GM12878 (cell line): ENCODE measurements around the gene SPI1. TPM values are rescaled to one million over a fixed set of nuclear protein-coding genes. Genes with fewer than 3 reads are reported as not detected.

Experiments used
- ATAC-seq: fragments of 200-7000 bp; cut with Tn5 transposase; 3 replicates; pipeline ENCODE4 v1.9.1; 2020; ENCODE audit warnings: mild to moderate bottlenecking, moderate library complexity
- BruUV-seq: library from RNA; stranded (reverse); fragments of 400-500 nt; replicated peaks from 2 replicates; lab custom pipeline; 2021; lab: Mats Ljungman, UMichigan
- CTCF ChIA-PET: fragments of 300-600 bp; sonication (Branson Sonifier 250); formaldehyde crosslinking; extraction: SDS; loops from one replicate; lab custom pipeline; 2021; ENCODE audit warnings: inconsistent platforms; lab: Yijun Ruan, JAX
- POLR2A ChIA-PET: fragments of 350-600 bp; formaldehyde crosslinking; extraction: SDS; loops from one replicate; lab custom pipeline; 2021; ENCODE audit warnings: inconsistent platforms; lab: Charles Lee
- RAD21 ChIA-PET: fragments of 300-600 bp; sonication (Branson Sonifier 250); formaldehyde crosslinking; loops from one replicate; lab custom pipeline; 2023; ENCODE audit warnings: antibody characterized with exemption; ENCODE audit not compliant: unreplicated experiment; lab: Charles Lee
- SMC1A ChIA-PET: fragments of 300-600 bp; sonication (Branson Sonifier 250); formaldehyde crosslinking; loops from one replicate; lab custom pipeline; 2023; ENCODE audit not compliant: unreplicated experiment, uncharacterized antibody; lab: Charles Lee
- DNase-seq: peaks from one replicate; pipeline ENCODE4 v3.0.0-alpha.2; 2011; ENCODE audit warnings: low read depth, low spot score
- FAIRE-seq: peaks from 3 replicates; lab custom pipeline; 2011; peaks lifted over from hg19 to GRCh38; lab: Jason Lieb, UNC
- H2AFZ ChIP-seq: 2 replicates; pipeline ENCODE4 v1.6.0; 2011; ENCODE audit warnings: low read depth, low read length, control low read depth; ENCODE audit not compliant: control insufficient read depth
- H3K27ac ChIP-seq: 2 replicates; pipeline ENCODE4 v1.5.1; 2011; ENCODE audit warnings: control low read depth; ENCODE audit not compliant: control insufficient read depth, insufficient read depth
- H3K27me3 ChIP-seq, 2 experiments: replicated peaks in 1 of 2; 2 replicates each; pipeline versions ENCODE4 v1.6.0 to v1.6.1; 2011; ENCODE audit warnings: low read length in 1 of 2; ENCODE audit not compliant: control insufficient read depth in 2 of 2, insufficient read depth in 2 of 2
- H3K36me3 ChIP-seq, 2 experiments: 2 replicates each; pipeline ENCODE4 v1.5.1; 2011; ENCODE audit warnings: low read length in 1 of 2; ENCODE audit not compliant: control insufficient read depth in 2 of 2, insufficient read depth in 2 of 2
- H3K4me1 ChIP-seq: 2 replicates; pipeline ENCODE4 v1.6.1; 2011; ENCODE audit warnings: mild to moderate bottlenecking, low read length, moderate library complexity, mixed read lengths; ENCODE audit not compliant: control insufficient read depth, insufficient read depth
- H3K4me2 ChIP-seq: 2 replicates; pipeline ENCODE4 v1.6.0; 2011; ENCODE audit warnings: control low read depth; ENCODE audit not compliant: control insufficient read depth, insufficient read depth
- H3K4me3 ChIP-seq: fragments of 200-600 bp; sonication (generic); 2 replicates; pipeline ENCODE4 v1.5.1; 2016
- H3K79me2 ChIP-seq: 2 replicates; pipeline ENCODE4 v1.6.0; 2011; ENCODE audit warnings: low read length; ENCODE audit not compliant: control insufficient read depth, insufficient read depth
- H3K9ac ChIP-seq: 2 replicates; pipeline ENCODE4 v1.8.0; 2011; ENCODE audit warnings: low read length, control low read depth, mixed read lengths; ENCODE audit not compliant: control insufficient read depth, insufficient read depth
- H3K9me3 ChIP-seq: replicated peaks from 3 replicates; pipeline ENCODE4 v1.5.1; 2011; ENCODE audit warnings: mild to moderate bottlenecking, low read length; ENCODE audit not compliant: control insufficient read depth, insufficient read depth
- H4K20me1 ChIP-seq: 2 replicates; pipeline ENCODE4 v1.6.0; 2011; ENCODE audit not compliant: control insufficient read depth, insufficient read depth
- NR2C2 ChIP-seq: IDR thresholded peaks from 2 replicates; pipeline ENCODE4 v1.6.1; 2011; ENCODE audit warnings: borderline replicate concordance, low read depth; ENCODE audit not compliant: control insufficient read depth, insufficient read length
- RBBP5 ChIP-seq: fragments of 200-600 bp; sonication (generic); conservative IDR thresholded peaks from 2 replicates; pipeline ENCODE4 v1.6.1; 2016
- WGBS: methylation state at CpG from one replicate; pipeline ENCODE4 v1.1.6; 2016; ENCODE audit warnings: low lambda C conversion rate; ENCODE audit not compliant: insufficient replicate concordance, insufficient coverage; ENCODE audit errors: missing lambda C conversion rate; 5-methylcytosine and 5-hydroxymethylcytosine counted together
- in situ Hi-C: fragments of 300-500 bp; cut with MboI; formaldehyde crosslinking; loops from 9 replicates; pipeline ENCODE4 v1.14.3; 2018; ENCODE audit warnings: mixed read lengths
- intact Hi-C: fragments of 100-400 bp; cut with micrococcal nuclease; formaldehyde crosslinking; loops from one replicate; pipeline ENCODE4 v1.14.2; 2022; ENCODE audit not compliant: unreplicated experiment
- polyA plus RNA-seq, 11 experiments: library from polyadenylated mRNA; depleted of rRNA in 4 of 11; unstranded in 6 of 11; stranded (reverse) in 5 of 11; fragments of >200 nt; fragmentation: Nextera tagmentation in 4 of 11; fragmentation: Illumina TruSeq in 1 of 11; extraction: Ambion mirVana in 4 of 11; extraction: Trizol in 1 of 11; gene quantifications; 1 replicate in 1 of 11; 2 replicates in 10 of 11; pipeline versions ENCODE4 v1.2.1 to v1.2.3, GENCODE V29; 2011 to 2016; ENCODE audit warnings: inconsistent platforms in 2 of 11, missing spikeins in 2 of 11, low read depth in 1 of 11
- total RNA-seq, 4 experiments: library from RNA; depleted of rRNA in 3 of 4; stranded (reverse); fragments of >200 nt in 3 of 4; fragmentation: Illumina TruSeq in 1 of 4; extraction: Trizol in 1 of 4; gene quantifications; 2 replicates each; pipeline versions ENCODE4 v1.2.1 to v1.2.3, GENCODE V29; 2013 to 2021
- TF ChIP-seq, protein P1 (sequence below): fragments of 450-650 bp; IDR thresholded peaks from 2 replicates; pipeline ENCODE4 v1.6.1; 2017; ENCODE audit warnings: low read depth, mild to moderate bottlenecking, moderate library complexity
- TF ChIP-seq, protein P2 (sequence below): IDR thresholded peaks from 2 replicates; pipeline ENCODE4 v1.6.1; 2011; ENCODE audit warnings: borderline replicate concordance, low read depth, mild to moderate bottlenecking, moderate library complexity, low read length; ENCODE audit not compliant: insufficient read depth, poor library complexity, severe bottlenecking
- TF ChIP-seq, protein P3 (sequence below): IDR thresholded peaks from 2 replicates; pipeline ENCODE4 v1.6.1; 2011; ENCODE audit warnings: mild to moderate bottlenecking, low read depth, low read length, moderate library complexity; ENCODE audit not compliant: insufficient replicate concordance
- TF ChIP-seq, protein P4 (sequence below): fragments of 450-650 bp; IDR thresholded peaks from 2 replicates; pipeline ENCODE4 v1.6.1; 2017; ENCODE audit warnings: mild to moderate bottlenecking
- TF ChIP-seq, protein P5 (sequence below), 3 experiments: IDR thresholded peaks in 2 of 3; conservative IDR thresholded peaks in 1 of 3; 2 replicates each; pipeline ENCODE4 v1.5.1; 2011; ENCODE audit warnings: low read depth in 3 of 3, low read length in 3 of 3, mild to moderate bottlenecking in 3 of 3, control low read depth in 2 of 3, moderate library complexity in 2 of 3, inconsistent platforms in 1 of 3, mixed read lengths in 1 of 3; ENCODE audit not compliant: control insufficient read depth in 2 of 3, insufficient read depth in 1 of 3; ENCODE audit errors: extremely low read depth in 1 of 3

The SPI1 gene
- total and polyA plus RNA-seq, 10 of the 15 experiments (the other 5 are each of a cell fraction or from before 2014, with no cell fraction given): 0.05 to 31.1 (median 9.7) TPM

DNA sequence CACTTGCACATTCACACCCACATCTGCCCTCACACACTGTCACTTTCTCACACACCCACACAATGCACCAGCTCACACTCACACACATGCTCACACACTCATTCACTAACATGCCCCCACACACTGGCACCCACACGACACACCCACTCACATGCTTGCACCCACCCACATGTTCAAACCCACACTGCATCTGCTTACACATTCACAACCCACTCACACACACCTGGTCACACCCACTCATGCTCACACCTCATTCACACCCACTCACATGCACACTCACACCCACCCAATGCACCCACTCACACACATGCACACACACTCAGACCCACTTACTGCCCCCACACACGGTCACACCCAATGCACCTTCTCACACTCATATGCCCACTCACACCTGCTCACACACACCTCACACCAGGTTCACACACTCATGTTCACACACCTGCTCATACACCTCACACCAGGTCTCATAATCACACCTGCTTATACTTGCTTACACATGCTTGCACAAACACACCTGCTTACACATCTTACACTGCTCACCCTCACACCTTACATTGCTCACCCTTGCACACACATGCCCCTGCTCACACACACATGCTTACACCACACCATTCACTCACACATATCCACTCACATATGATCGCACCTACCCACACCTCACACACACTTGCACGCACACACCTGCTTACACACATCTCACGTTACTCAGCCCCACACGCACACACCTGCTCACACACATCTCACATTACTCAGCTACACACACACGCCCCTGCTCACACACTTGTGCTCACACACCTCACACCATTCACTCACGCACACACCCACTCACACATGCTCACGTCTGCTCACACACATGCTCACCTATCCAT, 22.0 kb downstream of the SPI1 start (continued):
- TF ChIP-seq, protein P1, sequence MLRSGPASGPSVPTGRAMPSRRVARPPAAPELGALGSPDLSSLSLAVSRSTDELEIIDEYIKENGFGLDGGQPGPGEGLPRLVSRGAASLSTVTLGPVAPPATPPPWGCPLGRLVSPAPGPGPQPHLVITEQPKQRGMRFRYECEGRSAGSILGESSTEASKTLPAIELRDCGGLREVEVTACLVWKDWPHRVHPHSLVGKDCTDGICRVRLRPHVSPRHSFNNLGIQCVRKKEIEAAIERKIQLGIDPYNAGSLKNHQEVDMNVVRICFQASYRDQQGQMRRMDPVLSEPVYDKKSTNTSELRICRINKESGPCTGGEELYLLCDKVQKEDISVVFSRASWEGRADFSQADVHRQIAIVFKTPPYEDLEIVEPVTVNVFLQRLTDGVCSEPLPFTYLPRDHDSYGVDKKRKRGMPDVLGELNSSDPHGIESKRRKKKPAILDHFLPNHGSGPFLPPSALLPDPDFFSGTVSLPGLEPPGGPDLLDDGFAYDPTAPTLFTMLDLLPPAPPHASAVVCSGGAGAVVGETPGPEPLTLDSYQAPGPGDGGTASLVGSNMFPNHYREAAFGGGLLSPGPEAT: no peak
- TF ChIP-seq, all 136 proteins: peak for 3

DNA sequence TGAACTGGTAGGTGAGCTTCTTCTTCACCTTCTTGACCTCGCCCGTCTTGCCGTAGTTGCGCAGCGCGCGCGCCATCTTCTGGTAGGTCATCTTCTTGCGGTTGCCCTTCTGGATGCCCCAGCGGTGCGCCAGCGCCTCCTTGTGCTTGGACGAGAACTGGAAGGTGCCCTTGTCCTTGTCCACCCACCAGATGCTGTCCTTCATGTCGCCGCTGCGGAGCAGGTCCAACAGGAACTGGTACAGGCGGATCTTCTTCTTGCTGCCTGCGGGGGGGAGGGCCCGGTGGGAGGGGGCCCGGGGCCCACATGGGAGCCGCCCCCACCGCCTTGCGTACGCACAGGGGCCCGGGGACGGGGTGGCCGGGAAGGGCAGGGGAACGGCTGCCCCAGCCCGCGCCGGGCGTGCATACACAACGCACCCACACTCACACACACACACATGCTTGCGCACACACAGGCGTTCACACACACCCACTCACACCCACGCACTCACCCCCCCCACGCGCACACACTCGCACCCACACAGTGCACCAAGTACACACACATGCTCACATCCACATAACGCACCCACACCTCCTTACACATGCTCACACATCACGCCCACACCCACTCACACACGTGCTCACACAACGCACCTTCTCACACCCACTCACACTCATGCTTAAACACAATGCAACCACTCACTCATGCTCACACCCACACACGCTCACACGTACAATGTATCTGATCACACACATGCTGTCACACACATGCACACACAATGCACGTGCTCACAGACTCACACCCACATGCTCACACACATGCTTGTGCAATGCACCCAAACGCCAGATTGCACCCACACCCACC, 22.8 kb downstream of the SPI1 start:
- Histone ChIP-seq H3K9ac (no peak overlapping the region), H3K27me3 (no peaks in the 10 kb centered on the region), H3K4me2 (no peak overlapping the region), H3K4me3 (no peak overlapping the region), H3K4me1 (no peaks in the 10 kb centered on the region), H3K79me2 (no peaks in the 10 kb centered on the region; the same call in 1 of the 2 replicates), H3K27ac (no peak overlapping the region), H2AFZ (no peak overlapping the region), H3K36me3 (peaks cover 3% of the 10 kb centered on the region in 2 experiments; a peak in 3 of 4 replicates), H3K9me3 (no peaks in the 10 kb centered on the region; the same call in 2 of the 3 replicates), H4K20me1 (no peaks in the 10 kb centered on the region)
- ChIA-PET CTCF (no interaction called here), SMC1A (no interaction called here), RAD21 (interaction anchor here (0.6 kb wide), 1 partner anchor 60 kb away, joined by 3 read pairs; no protein-coding TSS in a partner anchor), POLR2A (no interaction called here)
- 98% methylated on average over 28 of the region's 47 CpGs for whole genome bisulfite sequencing
- intact Hi-C loops (no loop called here), in situ Hi-C loops (no loop called here)
- no peak for FAIRE-seq
- no TSS peak for BruUV-seq
- DNase-seq: no peak
- ATAC-seq: no peak
- TF ChIP-seq RBBP5: no peak
- TF ChIP-seq, protein P2, sequence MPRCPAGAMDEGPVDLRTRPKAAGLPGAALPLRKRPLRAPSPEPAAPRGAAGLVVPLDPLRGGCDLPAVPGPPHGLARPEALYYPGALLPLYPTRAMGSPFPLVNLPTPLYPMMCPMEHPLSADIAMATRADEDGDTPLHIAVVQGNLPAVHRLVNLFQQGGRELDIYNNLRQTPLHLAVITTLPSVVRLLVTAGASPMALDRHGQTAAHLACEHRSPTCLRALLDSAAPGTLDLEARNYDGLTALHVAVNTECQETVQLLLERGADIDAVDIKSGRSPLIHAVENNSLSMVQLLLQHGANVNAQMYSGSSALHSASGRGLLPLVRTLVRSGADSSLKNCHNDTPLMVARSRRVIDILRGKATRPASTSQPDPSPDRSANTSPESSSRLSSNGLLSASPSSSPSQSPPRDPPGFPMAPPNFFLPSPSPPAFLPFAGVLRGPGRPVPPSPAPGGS: peak; percentile 96
- TF ChIP-seq, protein P3, sequence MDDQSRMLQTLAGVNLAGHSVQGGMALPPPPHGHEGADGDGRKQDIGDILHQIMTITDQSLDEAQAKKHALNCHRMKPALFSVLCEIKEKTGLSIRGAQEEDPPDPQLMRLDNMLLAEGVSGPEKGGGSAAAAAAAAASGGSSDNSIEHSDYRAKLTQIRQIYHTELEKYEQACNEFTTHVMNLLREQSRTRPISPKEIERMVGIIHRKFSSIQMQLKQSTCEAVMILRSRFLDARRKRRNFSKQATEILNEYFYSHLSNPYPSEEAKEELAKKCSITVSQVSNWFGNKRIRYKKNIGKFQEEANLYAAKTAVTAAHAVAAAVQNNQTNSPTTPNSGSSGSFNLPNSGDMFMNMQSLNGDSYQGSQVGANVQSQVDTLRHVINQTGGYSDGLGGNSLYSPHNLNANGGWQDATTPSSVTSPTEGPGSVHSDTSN: peak; percentile 23
- TF ChIP-seq, protein P4, sequence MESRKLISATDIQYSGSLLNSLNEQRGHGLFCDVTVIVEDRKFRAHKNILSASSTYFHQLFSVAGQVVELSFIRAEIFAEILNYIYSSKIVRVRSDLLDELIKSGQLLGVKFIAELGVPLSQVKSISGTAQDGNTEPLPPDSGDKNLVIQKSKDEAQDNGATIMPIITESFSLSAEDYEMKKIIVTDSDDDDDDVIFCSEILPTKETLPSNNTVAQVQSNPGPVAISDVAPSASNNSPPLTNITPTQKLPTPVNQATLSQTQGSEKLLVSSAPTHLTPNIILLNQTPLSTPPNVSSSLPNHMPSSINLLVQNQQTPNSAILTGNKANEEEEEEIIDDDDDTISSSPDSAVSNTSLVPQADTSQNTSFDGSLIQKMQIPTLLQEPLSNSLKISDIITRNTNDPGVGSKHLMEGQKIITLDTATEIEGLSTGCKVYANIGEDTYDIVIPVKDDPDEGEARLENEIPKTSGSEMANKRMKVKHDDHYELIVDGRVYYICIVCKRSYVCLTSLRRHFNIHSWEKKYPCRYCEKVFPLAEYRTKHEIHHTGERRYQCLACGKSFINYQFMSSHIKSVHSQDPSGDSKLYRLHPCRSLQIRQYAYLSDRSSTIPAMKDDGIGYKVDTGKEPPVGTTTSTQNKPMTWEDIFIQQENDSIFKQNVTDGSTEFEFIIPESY: no peak
- TF ChIP-seq, protein P5, sequence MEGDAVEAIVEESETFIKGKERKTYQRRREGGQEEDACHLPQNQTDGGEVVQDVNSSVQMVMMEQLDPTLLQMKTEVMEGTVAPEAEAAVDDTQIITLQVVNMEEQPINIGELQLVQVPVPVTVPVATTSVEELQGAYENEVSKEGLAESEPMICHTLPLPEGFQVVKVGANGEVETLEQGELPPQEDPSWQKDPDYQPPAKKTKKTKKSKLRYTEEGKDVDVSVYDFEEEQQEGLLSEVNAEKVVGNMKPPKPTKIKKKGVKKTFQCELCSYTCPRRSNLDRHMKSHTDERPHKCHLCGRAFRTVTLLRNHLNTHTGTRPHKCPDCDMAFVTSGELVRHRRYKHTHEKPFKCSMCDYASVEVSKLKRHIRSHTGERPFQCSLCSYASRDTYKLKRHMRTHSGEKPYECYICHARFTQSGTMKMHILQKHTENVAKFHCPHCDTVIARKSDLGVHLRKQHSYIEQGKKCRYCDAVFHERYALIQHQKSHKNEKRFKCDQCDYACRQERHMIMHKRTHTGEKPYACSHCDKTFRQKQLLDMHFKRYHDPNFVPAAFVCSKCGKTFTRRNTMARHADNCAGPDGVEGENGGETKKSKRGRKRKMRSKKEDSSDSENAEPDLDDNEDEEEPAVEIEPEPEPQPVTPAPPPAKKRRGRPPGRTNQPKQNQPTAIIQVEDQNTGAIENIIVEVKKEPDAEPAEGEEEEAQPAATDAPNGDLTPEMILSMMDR (IDR thresholded peaks at IDR 0.05 in 2 of 3, conservative IDR thresholded peaks at IDR 0.05 in 1 of 3; ENCODE audit: control insufficient read depth in 2 of 3, extremely low read depth in 1 of 3, insufficient read depth in 1 of 3, low read depth in 3 of 3, low read length in 3 of 3): peak; percentile 11 to 18 (median 16); a peak in 2 of 6 replicates
- TF ChIP-seq NR2C2: peak; percentile 9
